DLD1 (cell line): ENCODE results near the gene HSD11B1L.
"Not testable (repeated sequence)": the region's sequence is repeated elsewhere in the genome, so short reads cannot be mapped to it uniquely, and the experiment has no call there.

Experiments
- in situ Hi-C: cut with HindIII; loops from 2 replicates; pipeline ENCODE4 v1.10.0; 2017; ENCODE audit warnings: low sequenced_read_pairs

Gene HSD11B1L

DNA sequence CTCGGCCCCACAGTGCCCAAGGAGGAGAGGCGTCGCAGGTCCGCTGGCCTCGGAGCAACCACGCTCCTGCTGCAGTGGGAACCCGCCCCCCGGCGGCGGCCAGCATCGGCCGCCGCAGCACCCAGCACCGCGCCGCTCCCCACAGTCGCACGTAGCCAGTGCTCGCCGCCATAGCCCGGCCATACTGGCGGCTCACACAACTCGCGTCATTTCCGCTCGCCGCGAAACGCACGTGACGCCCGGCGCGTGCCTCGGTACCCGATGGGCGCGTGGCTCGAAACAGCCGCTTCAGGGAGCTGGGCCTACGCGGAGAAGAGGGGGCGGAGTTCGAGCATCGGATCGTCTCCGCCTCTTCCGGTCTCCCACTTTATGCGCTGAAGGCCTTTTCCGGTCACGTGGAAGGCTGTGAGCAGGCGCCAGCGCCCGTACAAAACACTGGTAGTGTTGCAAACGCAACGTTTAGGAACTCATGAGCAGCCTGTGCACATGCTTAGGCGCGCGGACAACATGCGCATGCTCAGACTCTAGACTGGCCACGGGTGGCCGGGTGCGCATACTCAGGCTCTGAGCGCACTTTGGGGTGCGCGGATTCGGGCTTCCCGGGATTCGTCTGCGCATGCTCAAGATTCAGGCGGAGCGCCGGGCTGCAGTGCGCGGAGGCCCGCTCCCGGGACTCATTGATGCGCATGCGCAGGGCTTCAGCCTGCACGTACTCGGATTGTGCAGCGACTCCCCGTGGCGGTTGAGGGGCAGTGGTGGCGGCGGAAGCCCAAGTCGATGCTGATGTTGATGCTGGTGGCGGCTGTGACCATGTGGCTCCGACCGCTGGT lies 39.3 kb downstream of the HSD11B1L start, which contains the start of the genes CATSPERD and LONP1:
CATSPERD (plus strand) TSS at position 677 of the 830 bp plus-strand sequence; CDS start at position 778, 101 bp downstream.
LONP1 (minus strand) TSS at position 186 of the 830 bp plus-strand sequence; CDS start at position 172, 14 bp downstream.
- in situ Hi-C loops: no loop called here

DNA sequence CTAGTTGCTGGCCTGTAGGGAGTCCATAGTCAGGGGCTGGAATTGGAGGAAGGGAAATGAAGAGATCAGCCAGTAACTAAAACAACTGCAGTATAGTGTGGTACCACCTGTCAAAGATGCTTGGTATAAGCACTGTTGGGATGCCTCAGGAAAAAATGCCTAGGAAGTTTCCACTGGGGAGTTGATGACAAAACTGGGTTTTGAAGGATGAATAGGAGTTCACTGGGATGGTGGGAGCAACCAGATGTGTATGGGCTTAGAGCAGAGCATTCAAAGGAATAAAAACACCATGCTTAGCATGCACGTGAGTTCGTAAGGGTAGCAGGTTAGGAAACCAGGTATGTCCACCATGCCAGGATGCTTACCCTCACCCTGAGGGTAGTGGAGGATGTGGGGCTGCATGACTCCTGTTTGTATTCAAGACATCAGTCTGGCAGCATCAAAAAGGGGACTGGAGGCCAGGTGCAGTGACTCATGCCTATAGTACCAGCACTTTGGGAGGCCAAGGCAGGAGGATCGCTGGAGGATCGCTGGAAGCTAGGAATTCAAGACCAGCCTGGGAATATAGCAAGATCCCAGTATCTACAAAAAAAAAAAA lies 46.7 kb downstream of the HSD11B1L start:
- in situ Hi-C loops: no loop called here

DNA sequence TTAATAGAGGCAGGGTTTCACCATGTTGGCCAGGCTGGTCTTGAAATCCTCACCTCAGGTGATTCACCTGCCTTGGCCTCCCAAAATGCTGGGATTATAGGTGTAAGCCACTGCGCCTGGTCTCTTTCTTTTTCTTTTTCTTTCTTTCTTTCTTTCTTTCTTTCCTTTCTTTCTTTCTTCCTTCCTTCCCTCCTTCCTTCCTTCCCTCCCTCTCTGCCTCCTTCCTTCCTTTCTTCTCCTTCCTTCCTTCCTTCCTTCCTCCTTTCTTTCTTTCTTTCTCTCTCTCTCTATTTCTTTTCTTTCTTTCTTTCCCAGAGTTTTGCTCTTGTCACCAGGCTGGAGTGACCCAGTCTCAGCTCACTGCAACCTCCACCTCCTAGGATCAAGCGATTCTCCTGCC lies 52.3 kb downstream of the HSD11B1L start:
- in situ Hi-C loops: not testable (repeated sequence)
